ENCODE measurements around the gene RPRML. TPM values are rescaled to one million over a fixed set of nuclear protein-coding genes. Genes with fewer than 3 reads are reported as not detected.
"Not testable (repeated sequence)": the region's sequence is repeated elsewhere in the genome, so short reads cannot be mapped to it uniquely, and the experiment has no call there.

Gene RPRML
- total RNA-seq (2021), result not detected in 2 replicates
- not detected for Bru-seq, nascent RNA
- not detected for BruChase-seq, experiment 1, labeled RNA remaining after a 2-hour chase
- BruChase-seq, experiment 2, labeled RNA remaining after a 6-hour chase, result not detected
- long read RNA-seq, result 0 reads

GRCh38 chr17:46979147-46979863 lies at the start of gene RPRML:
RPRML (minus strand) TSS chr17:46979253; CDS start chr17:46979007, 246 bp downstream.
- Histone ChIP-seq H3K9me3 (ENCODE audit: low read depth, low read length, poor library complexity, severe bottlenecking) (no peaks in the 10 kb centered on the region), H3K36me3 (ENCODE audit: insufficient read depth, low read length, poor library complexity, severe bottlenecking) (no peaks in the 10 kb centered on the region), H3K4me3 (ENCODE audit: low read depth, low read length, poor library complexity, severe bottlenecking) (peak within 1 kb of the TSS; percentile 33), H3K4me1 (ENCODE audit: insufficient read depth, low read length, poor library complexity, severe bottlenecking) (no peaks in the 10 kb centered on the region), H3K27me3 (replicated peaks; ENCODE audit: insufficient read depth, low read depth, low read length, poor library complexity) (peaks cover 44% of the 10 kb centered on the region), H3K27ac (ENCODE audit: low read depth, low read length, poor library complexity, severe bottlenecking) (no peak within 1 kb of the TSS)
- no TSS peak for BruUV-seq (replicated peaks)
- ChIA-PET CTCF (no interaction called here), POLR2A (ENCODE audit: low non-redundant PET) (no interaction called here)
- intact Hi-C loops (cut with micrococcal nuclease; ENCODE audit: unreplicated experiment), result no loop called here
- peak; percentile 40 for DNase-seq (ENCODE audit: low spot score)
- no peak for TF ChIP-seq CTCF (conservative IDR thresholded peaks at IDR 0.05; ENCODE audit: low read depth, low read length)
- TF ChIP-seq EZH2 (IDR thresholded peaks at IDR 0.05; ENCODE audit: borderline replicate concordance, low read depth, low read length, poor library complexity, severe bottlenecking), result no peak

- H3K9me3 ChIP-seq (ENCODE audit: low read depth, low read length, poor library complexity, severe bottlenecking); intact Hi-C loops (cut with micrococcal nuclease; ENCODE audit: unreplicated experiment); BruUV-seq (replicated peaks); H3K27me3 ChIP-seq (replicated peaks; ENCODE audit: insufficient read depth, low read depth, low read length, poor library complexity); H3K4me1 ChIP-seq (ENCODE audit: insufficient read depth, low read length, poor library complexity, severe bottlenecking); H3K4me3 ChIP-seq (ENCODE audit: low read depth, low read length, poor library complexity, severe bottlenecking); CTCF ChIA-PET; H3K36me3 ChIP-seq (ENCODE audit: insufficient read depth, low read length, poor library complexity, severe bottlenecking); POLR2A ChIA-PET (ENCODE audit: low non-redundant PET); DNase-seq (ENCODE audit: low spot score); H3K27ac ChIP-seq (ENCODE audit: low read depth, low read length, poor library complexity, severe bottlenecking): not testable (repeated sequence)
Observed at GRCh38 chr17:47016966-47017365, 37.9 kb upstream of the RPRML start.

DNA sequence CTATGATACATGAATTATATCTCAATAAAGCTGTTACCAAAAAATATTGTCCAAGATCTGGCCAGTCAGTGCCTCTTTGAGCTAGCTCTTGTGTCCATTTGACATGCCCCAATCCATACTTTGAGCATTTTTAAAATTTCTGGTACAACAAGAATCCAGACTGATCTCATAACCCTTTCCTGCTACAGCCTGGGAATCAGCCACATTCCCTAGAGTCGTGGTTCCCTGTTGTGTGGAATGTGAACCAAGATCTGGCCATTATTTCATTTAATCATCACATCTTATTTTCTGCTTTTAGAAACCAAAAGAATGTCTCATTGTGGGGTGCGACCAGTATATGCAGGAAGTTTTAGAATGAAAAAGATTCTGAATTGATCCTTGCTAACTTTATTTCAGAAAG lies 34.3 kb upstream of the RPRML start:
- intact Hi-C loops (cut with micrococcal nuclease; ENCODE audit: unreplicated experiment), result no loop called here
- ChIA-PET POLR2A (ENCODE audit: low non-redundant PET) (no interaction called here), CTCF (no interaction called here)
- Histone ChIP-seq H3K27ac (ENCODE audit: low read depth, low read length, poor library complexity, severe bottlenecking) (no peak overlapping the region), H3K4me1 (ENCODE audit: insufficient read depth, low read length, poor library complexity, severe bottlenecking) (no peaks in the 10 kb centered on the region), H3K27me3 (replicated peaks; ENCODE audit: insufficient read depth, low read depth, low read length, poor library complexity) (no peaks in the 10 kb centered on the region), H3K9me3 (ENCODE audit: low read depth, low read length, poor library complexity, severe bottlenecking) (no peaks in the 10 kb centered on the region), H3K4me3 (ENCODE audit: low read depth, low read length, poor library complexity, severe bottlenecking) (no peak overlapping the region), H3K36me3 (ENCODE audit: insufficient read depth, low read length, poor library complexity, severe bottlenecking) (no peaks in the 10 kb centered on the region)
- no TSS peak for BruUV-seq (replicated peaks)
- TF ChIP-seq CTCF (conservative IDR thresholded peaks at IDR 0.05; ENCODE audit: low read depth, low read length), result no peak
- TF ChIP-seq EZH2 (IDR thresholded peaks at IDR 0.05; ENCODE audit: borderline replicate concordance, low read depth, low read length, poor library complexity, severe bottlenecking), result no peak
- DNase-seq (ENCODE audit: low spot score), result no peak

DNA sequence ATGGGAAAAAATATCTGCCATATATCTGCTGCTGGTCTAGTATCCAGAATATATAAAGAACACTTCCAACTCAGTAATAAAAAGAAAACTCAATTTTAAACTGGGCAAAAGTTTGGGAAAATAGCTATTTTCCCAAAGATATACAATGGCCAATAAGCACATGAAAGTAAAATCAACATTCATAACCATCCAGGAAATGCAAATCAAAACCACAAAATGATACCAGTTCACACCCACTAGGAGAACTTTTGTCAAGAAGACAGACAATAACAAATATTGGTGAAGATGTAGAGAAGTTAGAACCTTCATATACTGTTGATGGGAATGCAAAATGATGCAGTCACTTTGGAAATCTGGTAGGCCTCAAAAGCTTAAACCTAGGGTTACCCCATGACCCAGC lies 33.4 kb upstream of the RPRML start:
- H3K9me3 ChIP-seq (ENCODE audit: low read depth, low read length, poor library complexity, severe bottlenecking), result no peaks in the 10 kb centered on the region
- POLR2A ChIA-PET (ENCODE audit: low non-redundant PET), result no interaction called here
- H3K4me3 ChIP-seq (ENCODE audit: low read depth, low read length, poor library complexity, severe bottlenecking), result no peak overlapping the region
- H3K4me1 ChIP-seq (ENCODE audit: insufficient read depth, low read length, poor library complexity, severe bottlenecking), result no peaks in the 10 kb centered on the region
- no peak overlapping the region for H3K27ac ChIP-seq (ENCODE audit: low read depth, low read length, poor library complexity, severe bottlenecking)
- CTCF ChIA-PET, result no interaction called here
- intact Hi-C loops (cut with micrococcal nuclease; ENCODE audit: unreplicated experiment), result no loop called here
- no peak for TF ChIP-seq EZH2 (IDR thresholded peaks at IDR 0.05; ENCODE audit: borderline replicate concordance, low read depth, low read length, poor library complexity, severe bottlenecking)
- no peaks in the 10 kb centered on the region for H3K27me3 ChIP-seq (replicated peaks; ENCODE audit: insufficient read depth, low read depth, low read length, poor library complexity)
- no TSS peak for BruUV-seq (replicated peaks)
- no peak for DNase-seq (ENCODE audit: low spot score)
- no peaks in the 10 kb centered on the region for H3K36me3 ChIP-seq (ENCODE audit: insufficient read depth, low read length, poor library complexity, severe bottlenecking)
